HepG2 (cell line): ENCODE measurements around the gene PDE4D. TPM values are rescaled to one million over a fixed set of nuclear protein-coding genes. Genes with fewer than 3 reads are reported as not detected.

Source experiments
- ATAC-seq: fragments of 200-7000 bp; cut with Tn5 transposase; 3 replicates; pipeline ENCODE4 v1.9.1; 2020; ENCODE audit warnings: mild to moderate bottlenecking, moderate library complexity
- BruUV-seq: library from RNA; stranded (reverse); fragments of 400-500 nt; replicated peaks from 2 replicates; lab custom pipeline; 2021; lab: Mats Ljungman, UMichigan
- CTCF ChIA-PET: fragments of 300-600 bp; formaldehyde crosslinking; extraction: SDS; loops from one replicate; lab custom pipeline; 2021; ENCODE audit warnings: low total read pairs, inconsistent platforms, low intra/inter-chr PET ratio; lab: Yijun Ruan, JAX
- POLR2A ChIA-PET: fragments of 350-600 bp; sonication (Branson Sonifier 250); formaldehyde crosslinking; loops from one replicate; lab custom pipeline; 2020; ENCODE audit warnings: antibody characterized with exemption, inconsistent platforms; lab: Yijun Ruan, JAX
- DNase-seq: peaks from one replicate; pipeline ENCODE4 v3.0.0-alpha.2; 2015; ENCODE audit warnings: low spot score
- FAIRE-seq: peaks from 3 replicates; lab custom pipeline; 2011; peaks lifted over from hg19 to GRCh38; lab: Jason Lieb, UNC
- H2AFZ ChIP-seq: one replicate; pipeline ENCODE4 v1.6.1; 2011; ENCODE audit warnings: low read length, inconsistent platforms
- H3K27ac ChIP-seq: fragments of 300-600 bp; 3 replicates; pipeline ENCODE4 v1.8.0; 2011; ENCODE audit warnings: mixed run types, mild to moderate bottlenecking, mixed read lengths, low read length, inconsistent platforms; ENCODE audit not compliant: insufficient read depth; ENCODE audit errors: extremely low read length
- H3K27me3 ChIP-seq, 2 experiments: fragments of 200-600 bp in 1 of 2; 2 replicates in 1 of 2; 3 replicates in 1 of 2; pipeline versions ENCODE4 v1.6.0 to v1.8.0; 2011; ENCODE audit warnings: low read length in 2 of 2, mild to moderate bottlenecking in 2 of 2, moderate library complexity in 2 of 2, inconsistent platforms in 1 of 2; ENCODE audit not compliant: insufficient read depth in 2 of 2, control insufficient read depth in 1 of 2
- H3K36me3 ChIP-seq, 2 experiments: fragments of 200-600 bp in 1 of 2; replicated peaks in 1 of 2; 2 replicates in 1 of 2; 3 replicates in 1 of 2; pipeline versions ENCODE4 v1.5.1 to v1.8.0; 2011; ENCODE audit warnings: low read length in 2 of 2, inconsistent platforms in 1 of 2; ENCODE audit not compliant: insufficient read depth in 2 of 2, control insufficient read depth in 1 of 2
- H3K4me1 ChIP-seq: 2 replicates; pipeline ENCODE4 v1.5.1; 2012; ENCODE audit warnings: low read length, inconsistent platforms; ENCODE audit not compliant: insufficient read depth
- H3K4me2 ChIP-seq: 2 replicates; pipeline ENCODE4 v1.6.0; 2011; ENCODE audit warnings: low read depth, low read length, inconsistent platforms
- H3K4me3 ChIP-seq, 3 experiments: fragments of 200-600 bp in 1 of 3; sonication (generic), shearing (Covaris generic) in 1 of 3; replicated peaks in 1 of 3; 2 replicates each; pipeline ENCODE4 v1.5.1; 2011 to 2016; ENCODE audit warnings: low read length in 3 of 3, inconsistent platforms in 2 of 3, low read depth in 2 of 3, mild to moderate bottlenecking in 2 of 3, control low read depth in 1 of 3, mixed read lengths in 1 of 3; ENCODE audit not compliant: insufficient read depth in 1 of 3
- H3K79me2 ChIP-seq: one replicate; pipeline ENCODE4 v1.6.1; 2011; ENCODE audit warnings: low read length, inconsistent platforms; ENCODE audit not compliant: insufficient read depth
- H3K9ac ChIP-seq: 2 replicates; pipeline ENCODE4 v1.6.0; 2011; ENCODE audit warnings: mild to moderate bottlenecking, low read depth, low read length, inconsistent platforms; ENCODE audit not compliant: insufficient read depth
- H3K9me3 ChIP-seq: 2 replicates; pipeline ENCODE4 v1.5.1; 2012; ENCODE audit warnings: mild to moderate bottlenecking, low read length
- H4K20me1 ChIP-seq: 2 replicates; pipeline ENCODE4 v1.6.0; 2011; ENCODE audit warnings: inconsistent platforms, mild to moderate bottlenecking, low read length, moderate library complexity; ENCODE audit not compliant: insufficient read depth
- CREB1 ChIP-seq, 2 experiments: fragments of 450-650 bp in 1 of 2; IDR thresholded peaks; 2 replicates each; pipeline ENCODE4 v1.6.1; 2016 to 2017; ENCODE audit warnings: control low read depth in 1 of 2, mild to moderate bottlenecking in 1 of 2, missing compliant biosample characterization in 1 of 2, missing genetic modification characterization in 1 of 2
- ETV5 ChIP-seq: IDR thresholded peaks from 2 replicates; pipeline ENCODE4 v1.6.1; 2018; ENCODE audit warnings: missing biosample characterization, missing genetic modification reagents, inconsistent platforms, borderline replicate concordance
- IKZF1 ChIP-seq: fragments of 450-650 bp; IDR thresholded peaks from 2 replicates; pipeline ENCODE4 v1.7.1; 2016
- MAFF ChIP-seq: IDR thresholded peaks from 2 replicates; pipeline ENCODE4 v1.6.1; 2011; ENCODE audit warnings: low read depth, low read length, improper control_type of control experiment
- RNF2 ChIP-seq: fragments of 450-650 bp; conservative IDR thresholded peaks from 2 replicates; pipeline ENCODE4 v1.6.1; 2016; ENCODE audit warnings: low read depth
- SP5 ChIP-seq: IDR thresholded peaks from 2 replicates; pipeline ENCODE4 v1.6.1; 2016; ENCODE audit warnings: low read depth, borderline replicate concordance
- TRIM24 ChIP-seq: sonication (generic); formaldehyde crosslinking; IDR thresholded peaks from 2 replicates; pipeline ENCODE4 v1.8.0; 2022; ENCODE audit warnings: mild to moderate bottlenecking, missing genetic modification reagents
- ZNF234 ChIP-seq: sonication (generic); formaldehyde crosslinking; conservative IDR thresholded peaks from 2 replicates; pipeline ENCODE4 v1.5.1; 2020; ENCODE audit warnings: mild to moderate bottlenecking, missing genetic modification reagents
- ZNF281 ChIP-seq: sonication (generic); formaldehyde crosslinking; IDR thresholded peaks from 2 replicates; pipeline ENCODE4 v1.4.0; 2020; ENCODE audit warnings: missing genetic modification reagents, borderline replicate concordance
- ZNF598 ChIP-seq: sonication (generic); formaldehyde crosslinking; IDR thresholded peaks from 2 replicates; pipeline ENCODE4 v1.5.1; 2020; ENCODE audit warnings: mild to moderate bottlenecking, missing genetic modification reagents, borderline replicate concordance
- WGBS: methylation state at CpG from one replicate; pipeline ENCODE4 v1.1.6; 2017; ENCODE audit warnings: low lambda C conversion rate; 5-methylcytosine and 5-hydroxymethylcytosine counted together
- in situ Hi-C: cut with HindIII; loops from 2 replicates; pipeline ENCODE4 v1.10.0; 2017; ENCODE audit warnings: low pct_unique_long_range_greater_than_20kb; ENCODE audit not compliant: extremely low pct_ligation_motif_present
- intact Hi-C: fragments of 100-400 bp; cut with micrococcal nuclease; formaldehyde crosslinking; loops from one replicate; pipeline ENCODE4 v1.10.0; 2022; ENCODE audit not compliant: unreplicated experiment
- polyA plus RNA-seq, 8 experiments: library from polyadenylated mRNA; depleted of rRNA in 3 of 8; stranded (reverse) in 7 of 8; unstranded in 1 of 8; fragments of >200 nt; fragmentation: Illumina TruSeq in 4 of 8; extraction: Trizol in 4 of 8; gene quantifications; 2 replicates each; pipeline versions ENCODE4 v1.2.1 to v1.2.3, GENCODE V29; 2011 to 2016; ENCODE audit warnings: low read depth in 4 of 8, missing spikeins in 1 of 8, mixed read lengths in 1 of 8; ENCODE audit not compliant: insufficient read depth in 1 of 8
- total RNA-seq, 5 experiments: library from RNA; depleted of rRNA; stranded (reverse); fragments of >200 nt; fragmentation: Illumina TruSeq; extraction: Trizol; gene quantifications; 2 replicates each; pipeline ENCODE4 v1.2.3, GENCODE V29; 2016; ENCODE audit warnings: low read depth in 1 of 5
- TF ChIP-seq, protein P1 (sequence below): sonication (generic); formaldehyde crosslinking; IDR thresholded peaks from 2 replicates; pipeline ENCODE4 v1.8.0; 2023; ENCODE audit warnings: mild to moderate bottlenecking, missing genetic modification reagents
- TF ChIP-seq, protein P2 (sequence below): sonication (generic); formaldehyde crosslinking; IDR thresholded peaks from 2 replicates; pipeline ENCODE4 v1.4.0; 2020; ENCODE audit warnings: low read depth, mild to moderate bottlenecking, missing genetic modification reagents

Gene PDE4D
- total and polyA plus RNA-seq, 2 of the 13 experiments (the other 11 are each of a cell fraction or from before 2014, with no cell fraction given), result 7.0 to 12.2 TPM

- no peak for TF ChIP-seq CREB1 (IDR thresholded peaks at IDR 0.05)
- no peak for TF ChIP-seq CREB1 (CRISPR knock-in tag; IDR thresholded peaks at IDR 0.05)
These were observed 276.2 kb downstream of the PDE4D start (continued) for GRCh38 chr5:59617186-59617771.

- H2AFZ ChIP-seq, result no peak overlapping the region
- no peak overlapping the region for H3K27ac ChIP-seq
- H3K9ac ChIP-seq, result no peak overlapping the region
- H3K4me3 ChIP-seq, result no peak overlapping the region
- no peaks in the 10 kb centered on the region for H3K36me3 ChIP-seq
- no peaks in the 10 kb centered on the region for H3K79me2 ChIP-seq
- no peaks in the 10 kb centered on the region for H3K9me3 ChIP-seq
- TF ChIP-seq IKZF1, result no peak
- no peak for TF ChIP-seq ZNF598 (CRISPR knock-in tag)
- DNase-seq (no peak), ATAC-seq (no peak), FAIRE-seq (no peak)
- no peak overlapping the region for H3K4me2 ChIP-seq
- in situ Hi-C loops, result no loop called here
- H3K27me3 ChIP-seq, result no peaks in the 10 kb centered on the region
- ChIA-PET POLR2A (no interaction called here), CTCF (no interaction called here)
- no peaks in the 10 kb centered on the region for H3K4me1 ChIP-seq
- H4K20me1 ChIP-seq, result no peaks in the 10 kb centered on the region
- no TSS peak for BruUV-seq
- intact Hi-C loops, result no loop called here
- 86% methylated on average over 1 of the region's 1 CpG for WGBS
These were observed 277.1 kb downstream of the PDE4D start for GRCh38 chr5:59616413-59616812.

DNA sequence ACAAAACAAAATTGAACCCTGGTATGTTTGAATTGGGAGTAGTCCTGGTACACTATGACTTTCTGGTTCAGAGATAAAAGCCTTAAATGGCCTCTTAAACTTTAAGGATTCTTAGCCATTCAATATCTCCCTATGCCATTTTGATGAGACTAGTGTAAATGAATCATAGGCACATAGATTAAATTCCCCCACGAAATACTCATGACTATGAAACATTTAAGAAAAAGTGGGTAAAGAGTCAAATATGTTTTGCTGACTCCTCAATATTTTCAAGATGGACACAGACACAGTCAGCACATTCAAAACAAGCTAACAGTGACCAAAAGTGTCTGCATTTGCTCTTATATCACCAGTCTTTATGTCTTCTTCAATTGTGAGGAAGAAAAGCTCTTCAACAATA, 278.3 kb downstream of the PDE4D start:
- intact Hi-C loops, result no loop called here
- H3K27me3 ChIP-seq, result no peaks in the 10 kb centered on the region
- ChIA-PET CTCF (no interaction called here), POLR2A (no interaction called here)
- WGBS, result 73% methylated on average over 1 of the region's 1 CpG
- no peak overlapping the region for H2AFZ ChIP-seq
- H3K9me3 ChIP-seq, result no peaks in the 10 kb centered on the region
- ATAC-seq (no peak), DNase-seq (no peak), FAIRE-seq (no peak)
- H3K9ac ChIP-seq, result no peak overlapping the region
- no peak overlapping the region for H3K4me2 ChIP-seq
- H3K36me3 ChIP-seq, result no peaks in the 10 kb centered on the region
- BruUV-seq, result no TSS peak
- no peak overlapping the region for H3K4me3 ChIP-seq
- in situ Hi-C loops, result no loop called here
- H4K20me1 ChIP-seq, result no peaks in the 10 kb centered on the region
- no peaks in the 10 kb centered on the region for H3K4me1 ChIP-seq
- H3K27ac ChIP-seq, result no peak overlapping the region
- no peaks in the 10 kb centered on the region for H3K79me2 ChIP-seq
- TF ChIP-seq TRIM24 (CRISPR knock-in tag) (no peak), RNF2 (no peak), ZNF234 (CRISPR knock-in tag) (no peak), ZNF281 (CRISPR knock-in tag) (no peak), SP5 (CRISPR knock-in tag) (no peak), ETV5 (CRISPR knock-in tag) (no peak), MAFF (peak; percentile 89)
- TF ChIP-seq, protein P1, sequence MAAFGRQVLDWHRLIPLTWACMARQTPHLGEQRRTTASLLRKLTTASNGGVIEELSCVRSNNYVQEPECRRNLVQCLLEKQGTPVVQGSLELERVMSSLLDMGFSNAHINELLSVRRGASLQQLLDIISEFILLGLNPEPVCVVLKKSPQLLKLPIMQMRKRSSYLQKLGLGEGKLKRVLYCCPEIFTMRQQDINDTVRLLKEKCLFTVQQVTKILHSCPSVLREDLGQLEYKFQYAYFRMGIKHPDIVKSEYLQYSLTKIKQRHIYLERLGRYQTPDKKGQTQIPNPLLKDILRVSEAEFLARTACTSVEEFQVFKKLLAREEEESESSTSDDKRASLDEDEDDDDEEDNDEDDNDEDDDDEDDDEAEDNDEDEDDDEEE (CRISPR knock-in tag), result no peak
- TF ChIP-seq, protein P2, sequence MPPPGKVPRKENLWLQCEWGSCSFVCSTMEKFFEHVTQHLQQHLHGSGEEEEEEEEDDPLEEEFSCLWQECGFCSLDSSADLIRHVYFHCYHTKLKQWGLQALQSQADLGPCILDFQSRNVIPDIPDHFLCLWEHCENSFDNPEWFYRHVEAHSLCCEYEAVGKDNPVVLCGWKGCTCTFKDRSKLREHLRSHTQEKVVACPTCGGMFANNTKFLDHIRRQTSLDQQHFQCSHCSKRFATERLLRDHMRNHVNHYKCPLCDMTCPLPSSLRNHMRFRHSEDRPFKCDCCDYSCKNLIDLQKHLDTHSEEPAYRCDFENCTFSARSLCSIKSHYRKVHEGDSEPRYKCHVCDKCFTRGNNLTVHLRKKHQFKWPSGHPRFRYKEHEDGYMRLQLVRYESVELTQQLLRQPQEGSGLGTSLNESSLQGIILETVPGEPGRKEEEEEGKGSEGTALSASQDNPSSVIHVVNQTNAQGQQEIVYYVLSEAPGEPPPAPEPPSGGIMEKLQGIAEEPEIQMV (CRISPR knock-in tag), result no peak
